Osteocyte (in vitro differentiated cells): ENCODE measurements around the gene RGS12. TPM values are rescaled to one million over a fixed set of nuclear protein-coding genes. Genes with fewer than 3 reads are reported as not detected.

Experiments
- DNase-seq: peaks from one replicate; pipeline ENCODE4 v3.0.0; 2021; ENCODE audit warnings: mixed read lengths; ENCODE audit not compliant: unreplicated experiment; ENCODE audit errors: extremely low spot score
- H3K27ac Mint-ChIP-seq: one replicate; pipeline ENCODE4 v1.8.0; 2021; ENCODE audit warnings: mild to moderate bottlenecking, mixed read lengths; ENCODE audit not compliant: unreplicated experiment
- H3K27me3 Mint-ChIP-seq: one replicate; pipeline ENCODE4 v1.8.0; 2021; ENCODE audit warnings: mixed read lengths; ENCODE audit not compliant: unreplicated experiment
- H3K36me3 Mint-ChIP-seq: one replicate; pipeline ENCODE4 v1.8.0; 2021; ENCODE audit warnings: mixed read lengths; ENCODE audit not compliant: unreplicated experiment
- H3K4me1 Mint-ChIP-seq: one replicate; pipeline ENCODE4 v1.8.0; 2021; ENCODE audit warnings: mixed read lengths; ENCODE audit not compliant: unreplicated experiment
- H3K4me3 Mint-ChIP-seq: one replicate; pipeline ENCODE4 v1.8.0; 2021; ENCODE audit warnings: mild to moderate bottlenecking, moderate library complexity, mixed read lengths; ENCODE audit not compliant: unreplicated experiment
- H3K9me3 Mint-ChIP-seq: one replicate; pipeline ENCODE4 v1.8.0; 2021; ENCODE audit warnings: mixed read lengths; ENCODE audit not compliant: unreplicated experiment
- CTCF ChIP-seq: fragments of 200-600 bp; sonication (generic); IDR thresholded peaks from 2 replicates; pipeline ENCODE4 v1.5.0; 2021; ENCODE audit warnings: antibody characterized with exemption, mild to moderate bottlenecking, moderate library complexity
- total RNA-seq: library from RNA; stranded (reverse); gene quantifications from 2 replicates; pipeline ENCODE4 v1.2.1, GENCODE V29; 2021

RGS12 gene
- total RNA-seq, 1 donor from 2014 or later: 32.5 TPM

- peaks cover 3% of the 10 kb centered on the region for H3K4me1 Mint-ChIP-seq
- no peak overlapping the region for H3K27ac Mint-ChIP-seq
- peaks cover 1% of the 10 kb centered on the region for H3K36me3 Mint-ChIP-seq
- no peak for TF ChIP-seq CTCF
- H3K4me3 Mint-ChIP-seq: no peak overlapping the region
- peaks cover 4% of the 10 kb centered on the region for H3K9me3 Mint-ChIP-seq
- peak; percentile 83 for DNase-seq
- peaks cover 22% of the 10 kb centered on the region for H3K27me3 Mint-ChIP-seq
Measured at GRCh38 chr4:3269991-3270611, 22.7 kb upstream of the RGS12 start.

- Mint-ChIP-seq H3K27me3 (peaks cover 25% of the 10 kb centered on the region), H3K4me3 (no peak overlapping the region)
Measured at GRCh38 chr4:3271131-3271530, 21.7 kb upstream of the RGS12 start.

GRCh38 chr4:3276986-3277385, 15.8 kb upstream of the RGS12 start:
- no peak for TF ChIP-seq CTCF
- peak; percentile 63 for DNase-seq
- H3K27ac Mint-ChIP-seq: no peak overlapping the region
- no peaks in the 10 kb centered on the region for H3K4me1 Mint-ChIP-seq
- H3K27me3 Mint-ChIP-seq: peaks cover 45% of the 10 kb centered on the region
- H3K9me3 Mint-ChIP-seq: peaks cover 14% of the 10 kb centered on the region
- peaks cover 1% of the 10 kb centered on the region for H3K36me3 Mint-ChIP-seq
- no peak overlapping the region for H3K4me3 Mint-ChIP-seq

More at GRCh38 chr4:3271131-3271530, 21.7 kb upstream of the RGS12 start:
- no peak for TF ChIP-seq CTCF
- H3K36me3 Mint-ChIP-seq: peaks cover 1% of the 10 kb centered on the region
- no peak overlapping the region for H3K27ac Mint-ChIP-seq
- no peak for DNase-seq
- H3K4me1 Mint-ChIP-seq: peaks cover 3% of the 10 kb centered on the region
- H3K9me3 Mint-ChIP-seq: peaks cover 4% of the 10 kb centered on the region

- H3K36me3 Mint-ChIP-seq: no peaks in the 10 kb centered on the region
- H3K27ac Mint-ChIP-seq: no peak overlapping the region
- no peak for TF ChIP-seq CTCF
- H3K27me3 Mint-ChIP-seq: peaks cover 34% of the 10 kb centered on the region
- peaks cover 10% of the 10 kb centered on the region for H3K9me3 Mint-ChIP-seq
- no peaks in the 10 kb centered on the region for H3K4me1 Mint-ChIP-seq
- H3K4me3 Mint-ChIP-seq: no peak overlapping the region
- DNase-seq: peak; percentile 49
Measured at GRCh38 chr4:3280466-3280865, 12.4 kb upstream of the RGS12 start.

GRCh38 chr4:3283483-3283882, 9.3 kb upstream of the RGS12 start:
- H3K27ac Mint-ChIP-seq: no peak overlapping the region
- H3K4me1 Mint-ChIP-seq: no peaks in the 10 kb centered on the region
- TF ChIP-seq CTCF: no peak
- H3K36me3 Mint-ChIP-seq: no peaks in the 10 kb centered on the region
- DNase-seq: no peak
- H3K4me3 Mint-ChIP-seq: no peak overlapping the region
- H3K27me3 Mint-ChIP-seq: peaks cover 16% of the 10 kb centered on the region
- H3K9me3 Mint-ChIP-seq: peaks cover 7% of the 10 kb centered on the region
